Brain pericyte (primary cell): ENCODE measurements around the gene HIGD1C.
"Not testable (repeated sequence)": the region's sequence is repeated elsewhere in the genome, so short reads cannot be mapped to it uniquely, and the experiment has no call there.

Source experiments
- DNase-seq: peaks from one replicate; pipeline ENCODE4 v3.0.0-alpha.2; 2012; ENCODE audit warnings: low read depth, low spot score

HIGD1C gene

DNA sequence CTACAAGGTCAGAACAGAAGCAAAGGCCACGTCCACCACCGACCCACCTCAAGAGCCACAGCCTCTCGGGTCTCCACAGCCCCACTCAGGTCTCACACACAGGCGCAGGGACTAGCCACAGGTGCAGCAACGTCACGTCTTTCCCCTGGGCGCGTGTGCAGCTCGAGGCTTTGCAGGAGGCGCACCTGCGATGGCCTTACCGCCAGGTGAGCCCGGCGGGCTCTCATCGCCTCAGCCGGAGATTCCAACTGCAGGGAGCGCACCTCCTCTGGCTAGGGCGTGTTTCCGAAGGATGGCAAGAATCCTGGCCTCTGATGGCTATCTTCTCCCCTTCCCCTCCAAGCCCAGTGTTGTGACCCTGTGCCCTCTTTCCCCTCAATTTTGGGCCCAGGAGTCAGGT lies at the start of gene HIGD1C:
TSS of gene HIGD1C (plus strand) at position 35 of the 400 bp plus-strand sequence. CDS start 1,455 bp downstream, outside the sequence.
- DNase-seq, result no peak

DNA sequence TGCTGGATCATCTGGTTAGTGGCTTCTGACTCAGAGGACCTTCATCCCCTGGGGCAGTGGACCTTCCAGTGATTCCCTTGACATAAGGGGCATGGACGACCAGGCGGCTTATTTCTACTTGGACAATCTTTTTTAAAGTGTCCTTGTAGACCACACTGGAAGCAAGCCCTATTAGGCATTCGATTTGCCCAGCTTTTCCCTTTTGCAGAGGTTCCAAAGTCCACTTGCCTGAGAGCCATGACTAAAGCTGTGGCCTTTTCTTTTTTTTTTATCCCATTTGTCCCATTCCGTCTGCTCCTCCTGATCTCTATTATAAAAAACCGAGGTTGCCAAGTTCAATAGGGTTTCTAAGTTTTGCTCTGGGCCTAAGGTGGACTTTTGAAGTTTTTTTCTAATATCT lies 43.9 kb upstream of the HIGD1C start:
- not testable (repeated sequence) for DNase-seq

DNA sequence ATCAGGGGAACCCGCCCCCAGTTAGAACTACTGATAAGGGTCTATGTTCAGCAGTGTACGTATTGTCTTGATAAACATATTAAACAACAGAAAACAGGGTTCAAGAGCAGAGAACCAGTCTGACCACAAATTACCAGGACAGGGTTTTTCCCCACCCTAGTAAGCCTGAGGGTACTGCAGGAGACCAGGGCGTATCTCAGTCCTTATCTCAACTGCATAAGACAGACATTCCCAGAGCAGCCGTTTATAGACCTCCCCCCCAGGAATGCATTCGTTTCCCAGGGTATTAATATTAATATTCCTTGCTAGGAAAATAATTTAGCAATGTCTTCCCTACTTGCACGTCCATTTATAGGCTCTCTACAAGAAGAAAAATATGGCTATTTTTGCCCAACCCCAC lies 40.0 kb upstream of the HIGD1C start:
- not testable (repeated sequence) for DNase-seq

DNA sequence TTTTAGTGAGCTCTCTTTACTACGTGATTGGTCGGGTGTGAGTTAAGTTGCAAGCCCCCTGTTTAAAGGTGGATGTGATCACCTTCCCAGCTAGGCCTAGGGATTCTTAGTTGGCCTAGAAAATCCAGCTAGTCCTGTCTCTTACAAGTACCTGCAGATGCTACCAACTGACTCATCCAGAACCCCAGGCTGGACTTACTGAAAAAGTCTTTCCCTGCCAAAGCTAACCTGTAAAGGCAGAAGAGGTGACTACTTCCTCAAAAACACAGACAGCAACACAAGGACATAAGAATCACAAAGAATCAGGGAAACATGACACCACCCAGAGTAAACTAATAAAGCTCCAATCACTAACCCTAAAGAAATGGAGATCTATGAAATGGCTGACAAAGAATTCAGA lies 39.1 kb upstream of the HIGD1C start:
- DNase-seq, result no peak

DNA sequence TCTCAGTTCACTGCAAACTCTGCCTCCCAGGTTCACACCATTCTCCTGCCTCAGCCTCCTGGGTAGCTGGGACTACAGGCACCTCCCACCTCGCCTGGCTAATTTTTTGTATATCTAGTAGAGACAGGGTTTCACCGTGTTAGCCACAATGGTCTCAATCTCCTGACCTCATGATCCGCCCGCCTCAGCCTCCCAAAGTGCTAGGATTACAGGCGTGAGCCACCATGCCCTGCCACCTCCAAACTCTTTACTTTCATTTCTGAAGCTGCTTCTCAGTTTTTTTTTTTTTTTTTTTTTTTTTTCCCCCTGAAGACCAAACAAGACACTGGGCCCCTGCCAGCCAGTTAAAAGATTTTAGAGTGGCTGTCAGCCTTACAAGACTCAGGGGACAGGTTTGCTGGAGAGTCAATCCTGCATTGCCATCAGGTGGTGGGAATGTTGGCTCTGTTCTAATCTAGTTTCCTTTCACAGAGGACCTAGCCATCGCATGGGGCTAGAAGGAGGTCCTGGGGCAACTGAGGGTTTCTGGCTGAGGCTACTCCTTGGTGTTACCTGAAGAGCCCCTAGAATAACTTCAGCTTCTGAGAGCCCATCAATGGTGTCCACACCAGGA lies 37.4 kb upstream of the HIGD1C start:
- DNase-seq, result no peak

DNA sequence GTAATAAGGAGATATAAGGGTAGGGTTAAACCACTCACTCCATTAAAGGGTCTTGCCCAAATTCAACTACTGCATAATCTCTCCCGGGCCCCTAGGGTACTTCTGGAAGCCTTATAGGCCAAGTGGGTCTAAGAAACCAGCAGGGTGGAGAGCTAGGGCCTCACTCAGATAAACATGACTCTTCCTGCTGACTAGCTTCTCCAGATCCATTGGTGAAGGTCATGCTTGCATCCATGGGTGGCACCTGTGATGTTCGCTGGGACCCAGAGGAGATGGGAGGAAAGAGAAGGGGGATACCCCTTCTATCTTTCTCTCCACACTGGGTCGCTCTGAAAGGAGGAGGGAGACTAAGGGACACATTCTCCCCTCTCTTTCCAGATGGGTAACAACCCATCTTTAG lies 36.1 kb upstream of the HIGD1C start:
- no peak for DNase-seq

DNA sequence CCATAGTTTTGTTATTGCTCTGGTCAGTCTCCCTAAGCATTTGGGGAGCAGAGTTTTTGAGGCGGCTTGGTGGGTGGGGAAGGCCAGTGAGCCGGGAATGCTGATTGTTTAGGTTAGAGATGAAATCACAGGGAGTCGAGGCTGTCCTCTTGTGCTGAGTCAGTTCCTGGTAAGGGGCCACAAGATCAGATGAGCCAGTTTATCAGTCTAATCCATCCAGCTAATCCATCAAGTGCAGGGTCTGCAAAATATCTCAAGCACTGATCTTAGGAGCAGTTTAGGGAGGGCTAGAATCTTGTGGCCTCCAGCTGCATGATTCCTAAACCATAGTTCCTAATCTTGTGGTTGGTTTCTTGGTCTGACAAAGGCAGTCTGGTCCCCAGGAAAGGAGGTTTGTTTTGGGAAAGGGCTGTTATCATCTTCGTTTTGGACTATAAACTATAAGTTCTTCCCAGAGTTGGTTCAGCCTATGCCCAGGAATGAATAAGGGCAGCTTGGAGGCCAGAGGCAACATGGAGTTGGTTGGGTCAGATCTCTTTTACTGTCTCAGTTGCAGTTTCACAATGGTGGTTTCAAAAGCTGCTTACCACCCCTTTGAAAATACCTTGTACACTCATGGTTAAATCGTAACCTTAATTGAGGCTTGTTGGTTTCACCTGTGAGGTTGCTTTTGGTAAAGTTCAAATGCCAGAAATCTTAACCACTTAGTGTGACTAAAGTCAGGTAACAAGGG lies 33.6 kb upstream of the HIGD1C start:
- DNase-seq, result no peak

DNA sequence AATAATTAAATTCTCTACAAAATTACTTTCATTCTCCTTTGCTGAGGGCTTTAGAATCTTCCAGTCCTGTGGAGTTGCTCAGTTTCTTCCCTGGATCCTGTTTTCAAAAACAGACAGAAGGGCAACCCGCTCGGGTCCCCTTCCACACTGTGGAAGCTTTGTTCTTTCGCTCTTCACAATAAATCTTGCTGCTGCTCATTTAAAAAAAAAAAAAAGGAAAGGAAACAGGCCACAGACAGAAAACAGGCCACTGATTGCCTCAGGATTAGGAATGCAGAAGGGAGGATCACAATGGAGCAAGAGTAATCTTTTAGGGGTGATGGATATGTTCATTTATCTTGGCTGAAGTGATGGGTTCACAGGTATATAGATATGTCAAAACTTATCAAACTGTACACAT lies 29.5 kb upstream of the HIGD1C start:
- no peak for DNase-seq

DNA sequence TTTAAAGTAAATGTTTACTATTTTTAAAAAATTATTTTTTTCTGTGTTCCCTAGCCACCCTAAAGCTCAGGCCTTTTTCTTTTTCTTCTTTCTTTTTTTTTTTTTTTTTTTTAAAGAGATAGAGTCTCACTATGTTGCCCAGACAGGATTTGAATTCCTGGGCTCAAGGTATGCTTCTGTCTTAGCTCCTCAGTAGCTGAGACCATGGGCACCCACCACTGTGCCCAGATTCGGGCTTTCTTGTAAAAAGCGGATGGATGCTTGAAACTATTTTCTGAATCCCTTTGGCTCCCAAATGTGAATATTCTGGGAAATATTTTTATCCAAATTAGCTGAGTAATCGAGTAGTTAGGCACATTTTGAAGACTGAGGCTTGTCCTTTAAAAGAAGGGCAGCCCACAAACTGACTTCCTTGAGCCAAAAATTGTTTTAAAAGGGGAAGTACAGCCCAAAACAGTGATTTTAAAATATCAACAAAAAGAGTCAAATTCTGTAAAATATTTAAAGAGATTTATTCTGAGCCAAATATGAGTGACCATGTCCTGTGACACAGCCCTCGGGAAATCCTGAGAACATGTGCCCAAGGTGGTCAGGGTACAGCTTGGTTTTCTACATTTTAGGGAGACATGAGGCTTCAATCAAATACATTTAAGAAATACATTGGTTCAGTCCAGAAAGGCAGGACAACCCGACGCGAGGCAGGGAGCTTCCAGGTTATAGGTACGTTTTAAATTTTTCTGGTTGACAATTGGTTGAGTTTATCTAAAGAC lies 28.8 kb upstream of the HIGD1C start:
- no peak for DNase-seq

DNA sequence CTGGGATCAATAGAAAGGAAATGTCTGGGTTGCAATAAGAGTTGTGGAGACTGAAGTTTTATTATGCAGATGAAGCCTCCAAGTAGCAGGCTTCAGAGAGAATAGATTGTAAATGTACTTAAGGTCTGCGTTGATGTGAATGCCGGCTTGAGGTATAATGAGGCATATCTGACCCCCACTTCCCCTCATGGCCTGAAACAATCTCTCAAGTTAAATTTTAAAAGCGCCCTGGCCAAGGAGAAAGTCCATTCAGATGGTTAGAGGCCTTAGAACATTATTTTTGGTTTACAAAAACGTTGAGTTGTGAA lies 28.3 kb upstream of the HIGD1C start:
- no peak for DNase-seq

DNA sequence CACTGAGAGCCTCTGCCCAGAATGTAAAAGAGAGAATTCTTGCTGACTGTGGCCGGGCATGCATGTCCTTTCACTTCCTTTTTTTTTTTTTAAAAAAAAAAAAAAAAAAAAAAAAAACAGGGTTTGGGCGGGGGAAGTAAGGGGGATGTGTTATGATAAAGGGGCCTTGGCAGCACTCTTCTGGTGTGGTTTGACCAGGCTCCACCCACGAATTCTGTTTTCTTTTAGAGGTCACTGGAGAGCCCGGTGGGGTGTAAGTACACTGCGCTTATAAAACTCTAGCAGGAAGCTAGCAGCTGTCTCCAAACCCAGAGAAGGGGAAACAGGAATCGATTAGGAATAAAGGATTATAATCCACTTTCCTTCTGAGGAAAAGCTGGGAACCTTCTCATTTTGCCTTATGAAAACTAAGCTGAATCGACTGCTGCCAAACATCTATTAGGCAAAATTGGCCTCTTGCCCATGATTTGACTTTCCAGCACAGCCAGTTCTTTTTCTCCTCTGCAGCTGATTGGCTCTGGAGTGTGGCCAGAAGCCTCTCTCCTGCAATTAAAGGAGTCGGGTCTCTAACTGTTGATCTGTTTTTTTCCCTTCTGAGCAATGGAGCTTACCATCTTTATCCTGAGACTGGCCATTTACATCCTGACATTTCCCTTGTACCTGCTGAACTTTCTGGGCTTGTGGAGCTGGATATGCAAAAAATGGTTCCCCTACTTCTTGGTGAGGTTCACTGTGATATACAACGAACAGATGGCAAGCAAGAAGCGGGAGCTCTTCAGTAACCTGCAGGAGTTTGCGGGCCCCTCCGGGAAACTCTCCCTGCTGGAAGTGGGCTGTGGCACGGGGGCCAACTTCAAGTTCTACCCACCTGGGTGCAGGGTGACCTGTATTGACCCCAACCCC lies 27.7 kb upstream of the HIGD1C start:
- peak; percentile 71 for DNase-seq

DNA sequence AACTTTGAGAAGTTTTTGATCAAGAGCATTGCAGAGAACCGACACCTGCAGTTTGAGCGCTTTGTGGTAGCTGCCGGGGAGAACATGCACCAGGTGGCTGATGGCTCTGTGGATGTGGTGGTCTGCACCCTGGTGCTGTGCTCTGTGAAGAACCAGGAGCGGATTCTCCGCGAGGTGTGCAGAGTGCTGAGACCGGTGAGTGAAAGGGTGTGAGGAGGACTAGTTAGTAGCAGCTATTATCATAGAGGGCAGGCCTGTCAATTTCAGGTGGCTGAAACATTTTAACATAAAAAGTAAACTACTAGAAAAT lies 27.0 kb upstream of the HIGD1C start:
- no peak for DNase-seq

DNA sequence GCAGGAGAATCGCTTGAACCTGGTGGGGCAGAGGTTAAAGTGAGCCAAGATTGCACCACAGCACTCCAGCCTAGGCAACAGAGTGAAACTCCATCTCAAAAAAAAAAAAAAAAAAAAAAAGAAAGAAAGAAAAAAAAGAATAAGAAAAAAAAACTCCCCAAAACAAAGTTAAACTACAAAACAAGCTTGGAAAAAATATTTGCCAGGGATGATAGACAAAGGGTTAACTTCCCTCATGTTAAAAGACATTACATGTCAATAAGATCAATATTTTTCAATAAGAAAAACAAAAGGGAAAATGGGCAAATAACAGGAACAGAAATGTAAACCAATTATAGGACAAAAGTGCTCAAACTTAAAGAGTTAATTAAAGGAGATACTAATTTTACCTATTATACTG lies 26.4 kb upstream of the HIGD1C start:
- no peak for DNase-seq

DNA sequence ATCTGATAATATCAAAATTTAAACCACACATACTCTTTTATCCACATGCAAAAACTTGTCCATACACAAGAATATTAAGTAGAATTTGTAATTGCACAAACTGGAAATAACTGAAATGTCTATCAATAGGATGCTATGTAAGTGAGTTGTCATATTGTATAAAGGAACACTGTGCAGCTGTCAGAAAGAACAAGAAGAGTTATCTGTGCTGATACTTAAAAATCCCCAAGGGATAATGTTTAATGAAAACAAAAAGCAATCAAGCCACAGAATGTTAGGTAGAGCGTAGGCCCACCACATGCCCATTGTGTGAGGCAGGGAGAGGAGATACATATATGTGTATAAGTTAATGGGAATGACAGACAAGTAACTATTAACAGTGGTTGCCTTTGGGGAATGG lies 25.9 kb upstream of the HIGD1C start:
- no peak for DNase-seq

DNA sequence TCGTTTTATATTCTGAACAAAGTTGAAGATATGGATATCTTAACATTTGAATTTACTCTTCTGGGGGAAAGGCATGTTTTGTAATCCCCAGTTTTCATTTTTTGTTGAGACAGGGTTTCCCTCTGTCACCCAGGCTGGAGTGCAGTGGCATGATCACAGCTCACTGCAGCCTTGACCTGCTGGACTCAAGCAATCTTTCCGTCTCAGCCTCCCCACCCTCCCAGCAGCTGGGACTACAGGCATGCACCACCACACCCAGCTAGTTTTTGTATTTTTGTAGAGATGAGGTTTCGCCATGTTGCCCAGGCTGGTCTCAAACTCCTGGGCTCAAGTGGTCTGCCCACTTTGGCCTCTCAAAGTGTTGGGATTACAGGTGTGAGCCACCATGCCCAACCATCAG lies 25.4 kb upstream of the HIGD1C start:
- DNase-seq, result not testable (repeated sequence)

DNA sequence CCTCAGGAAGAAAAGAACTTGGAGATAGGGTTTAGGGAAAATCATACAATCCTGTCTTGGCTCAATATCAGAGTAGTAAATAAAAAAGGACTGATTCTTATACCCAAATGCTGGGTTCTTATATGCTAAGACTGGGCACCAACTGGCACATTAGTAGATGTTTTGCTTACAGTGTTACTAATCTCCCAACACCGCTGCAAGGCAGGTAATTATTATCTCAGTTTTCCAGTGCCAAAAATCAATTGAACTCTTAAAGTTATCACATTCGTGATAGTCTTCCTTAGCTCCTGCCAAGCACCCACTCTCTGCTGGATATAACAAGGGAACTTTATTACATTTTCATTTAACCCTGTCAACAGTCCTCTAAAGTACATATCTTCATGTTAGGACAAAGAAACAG lies 25.0 kb upstream of the HIGD1C start:
- no peak for DNase-seq

DNA sequence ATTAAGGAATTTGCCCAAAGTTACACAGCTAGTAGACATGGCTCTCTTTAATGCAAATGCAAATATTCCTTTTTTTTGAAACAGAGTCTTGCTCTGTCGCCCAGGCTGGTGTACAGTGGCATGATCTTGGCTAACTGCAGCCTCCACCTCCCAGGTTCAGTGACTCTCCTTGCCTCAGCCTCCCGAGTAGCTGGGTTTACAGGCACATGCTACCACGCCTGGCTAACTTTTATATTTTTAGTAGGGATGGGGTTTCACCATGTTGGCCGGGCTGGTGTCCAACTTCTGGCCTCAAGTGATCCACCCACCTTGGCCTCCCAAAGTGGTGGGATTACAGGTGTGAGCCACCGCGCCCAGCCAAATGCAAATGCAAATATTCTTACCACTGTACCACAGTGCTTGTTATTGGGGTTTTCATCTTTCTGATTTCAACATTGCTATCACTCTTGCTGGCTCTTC lies 24.5 kb upstream of the HIGD1C start:
- DNase-seq, result no peak

DNA sequence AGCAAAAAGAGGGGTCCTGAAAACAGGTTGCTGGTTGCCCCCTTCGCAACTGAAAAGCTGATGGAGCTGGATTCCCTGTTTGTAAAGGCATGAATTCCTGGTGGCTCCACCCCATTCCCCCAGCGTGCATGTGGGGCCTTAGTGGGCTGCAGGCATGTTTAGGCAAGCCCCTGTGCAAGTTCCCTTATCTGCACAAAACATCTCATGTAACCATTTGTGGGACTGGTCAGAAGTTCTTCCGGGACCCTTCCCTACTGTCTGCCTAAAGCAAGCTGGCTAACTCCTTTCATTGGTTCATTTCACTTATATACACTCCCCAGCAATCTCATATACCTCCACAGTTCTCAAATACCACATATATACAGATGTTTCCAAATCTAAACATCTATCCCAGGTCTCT lies 24.0 kb upstream of the HIGD1C start:
- DNase-seq, result no peak

DNA sequence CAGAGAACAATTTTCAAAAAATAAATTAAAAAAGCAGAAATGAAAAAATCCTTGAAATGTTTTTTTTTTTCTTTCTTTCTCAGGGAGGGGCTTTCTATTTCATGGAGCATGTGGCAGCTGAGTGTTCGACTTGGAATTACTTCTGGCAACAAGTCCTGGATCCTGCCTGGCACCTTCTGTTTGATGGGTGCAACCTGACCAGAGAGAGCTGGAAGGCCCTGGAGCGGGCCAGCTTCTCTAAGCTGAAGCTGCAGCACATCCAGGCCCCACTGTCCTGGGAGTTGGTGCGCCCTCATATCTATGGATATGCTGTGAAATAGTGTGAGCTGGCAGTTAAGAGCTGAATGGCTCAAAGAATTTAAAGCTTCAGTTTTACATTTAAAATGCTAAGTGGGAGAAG lies 22.5 kb upstream of the HIGD1C start:
- DNase-seq, result no peak

DNA sequence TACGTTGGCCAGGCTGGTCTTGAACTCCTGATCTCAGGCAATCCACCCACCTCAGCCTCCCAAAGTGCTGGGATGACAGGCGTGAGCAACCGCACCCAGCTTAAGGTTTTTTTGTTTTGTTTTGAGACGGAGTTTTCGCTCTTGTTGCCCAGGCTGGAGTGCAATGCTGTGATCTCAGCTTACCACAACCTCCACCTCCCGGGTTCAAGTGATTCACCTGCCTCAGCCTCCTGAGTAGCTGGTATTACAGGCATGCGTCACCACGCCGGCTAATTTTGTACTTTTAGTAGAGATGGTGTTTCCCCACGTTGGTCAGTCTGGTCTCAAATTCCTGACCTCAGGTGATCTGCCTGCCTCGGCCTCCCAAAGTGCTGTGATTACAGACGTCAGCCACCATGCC lies 21.9 kb upstream of the HIGD1C start:
- DNase-seq, result not testable (repeated sequence)

DNA sequence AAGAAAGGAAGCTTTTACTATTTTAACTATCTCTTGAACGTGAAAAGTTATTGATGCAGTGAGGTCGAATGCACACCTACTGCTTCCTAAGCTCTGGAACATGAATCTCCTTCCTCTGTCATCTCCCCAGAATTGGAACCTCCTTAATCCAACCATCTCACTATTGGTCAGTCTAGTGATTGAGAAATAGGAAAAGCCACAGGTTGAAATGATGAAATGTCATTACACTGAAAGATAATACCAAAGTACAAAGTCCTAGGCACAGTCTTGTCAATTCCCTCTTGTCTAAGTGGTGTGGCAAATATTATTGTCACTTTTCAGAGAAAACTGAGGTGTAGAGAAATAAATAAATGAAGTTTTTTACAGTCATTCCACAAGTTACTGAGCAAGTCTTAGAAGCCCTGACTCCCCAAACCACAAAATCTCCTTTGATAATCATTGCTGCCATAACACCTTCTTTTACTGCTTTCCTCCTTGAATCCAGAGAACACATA lies 19.5 kb upstream of the HIGD1C start:
- no peak for DNase-seq
